Stomach (tissue), 9 donors: ENCODE data around the gene GOLGB1. TPM values are rescaled to one million over a fixed set of nuclear protein-coding genes. Genes with fewer than 3 reads are reported as not detected.

Experiments
- DNase-seq, 2 donors: peaks; one replicate each; pipeline versions ENCODE4 v3.0.0 to v3.0.0-alpha.2; 2013 to 2019
- H3K27ac ChIP-seq, 5 donors: fragments of 200-600 bp in 4 of 5; sonication (generic) in 4 of 5; one replicate each; pipeline ENCODE4 v1.5.1; 2013 to 2019; ENCODE audit warnings: mild to moderate bottlenecking in 1 of 5, moderate library complexity in 1 of 5
- H3K27me3 ChIP-seq, 3 donors: fragments of 200-600 bp; sonication (generic); one replicate each; pipeline ENCODE4 v1.5.1; 2017 to 2019; ENCODE audit warnings: mixed run types in 1 of 3
- H3K36me3 ChIP-seq, 4 donors: fragments of 200-600 bp; sonication (generic); 1 replicate in 3 of 4; 2 replicates in 1 of 4; pipeline ENCODE4 v1.5.1; 2016 to 2019
- H3K4me1 ChIP-seq, 4 donors: fragments of 200-600 bp; sonication (generic); one replicate each; pipeline ENCODE4 v1.5.1; 2016 to 2019
- H3K4me3 ChIP-seq, 4 donors: fragments of 200-600 bp; sonication (generic) in 3 of 4; one replicate each; pipeline ENCODE4 v1.5.1; 2016 to 2019; ENCODE audit warnings: mild to moderate bottlenecking in 1 of 4
- H3K9me3 ChIP-seq, 4 donors: fragments of 200-600 bp; sonication (generic); one replicate each; pipeline ENCODE4 v1.5.1; 2016 to 2019
- EP300 ChIP-seq: sonication (generic); formaldehyde crosslinking; IDR thresholded peaks from one replicate; pipeline ENCODE4 v1.6.1; 2017; ENCODE audit warnings: antibody characterized with exemption
- POLR2A ChIP-seq, 4 donors: fragments of 450-650 bp; IDR thresholded peaks; one replicate each; pipeline ENCODE4 v1.6.1; 2016; ENCODE audit warnings: antibody characterized with exemption in 4 of 4, control low read depth in 2 of 4, mild to moderate bottlenecking in 1 of 4, moderate library complexity in 1 of 4
- POLR2AphosphoS5 ChIP-seq, 3 donors: sonication (generic); formaldehyde crosslinking; IDR thresholded peaks; one replicate each; pipeline ENCODE4 v1.6.1; 2016; ENCODE audit warnings: antibody characterized with exemption in 3 of 3
- WGBS, 5 donors: extraction: QIAGEN DNeasy Blood & Tissue Kit in 3 of 5; methylation state at CpG; one replicate each; pipeline versions ENCODE4 v1.1.5 to v1.1.7; 2013 to 2018; 5-methylcytosine and 5-hydroxymethylcytosine counted together
- intact Hi-C: fragments of 100-400 bp; cut with DNase I; formaldehyde crosslinking; loops from one replicate; pipeline ENCODE4 v1.15.1; 2023; ENCODE audit warnings: low total_unique reads
- polyA plus RNA-seq, 3 donors: library from polyadenylated mRNA; stranded (reverse); fragments of 200-250 nt; gene quantifications; one replicate each; pipeline ENCODE4 v1.2.3, GENCODE V29; 2013
- total RNA-seq, 5 donors: library from RNA; depleted of rRNA; stranded (reverse); fragments of >200 nt; gene quantifications; one replicate each; pipeline versions ENCODE4 v1.1.0 to v1.2.3, GENCODE V29; 2014 to 2016
- TF ChIP-seq, protein P1 (sequence below), 7 experiments: fragments of 450-650 bp in 4 of 7; fragments of 200-600 bp in 3 of 7; sonication (generic) in 3 of 7; IDR thresholded peaks; one replicate each; pipeline ENCODE4 v1.5.1; 2016 to 2019; ENCODE audit warnings: antibody characterized with exemption in 7 of 7, control low read depth in 2 of 7, mild to moderate bottlenecking in 1 of 7
- donor health status: healthy with polysubstance abuse.
- donor health status: Bipolar disorder and iron deficiency.
- donor health status: healthy.

GOLGB1 gene
- total and polyA plus RNA-seq, 8 donors: 6.7 to 81.1 (median 56.2) TPM

DNA sequence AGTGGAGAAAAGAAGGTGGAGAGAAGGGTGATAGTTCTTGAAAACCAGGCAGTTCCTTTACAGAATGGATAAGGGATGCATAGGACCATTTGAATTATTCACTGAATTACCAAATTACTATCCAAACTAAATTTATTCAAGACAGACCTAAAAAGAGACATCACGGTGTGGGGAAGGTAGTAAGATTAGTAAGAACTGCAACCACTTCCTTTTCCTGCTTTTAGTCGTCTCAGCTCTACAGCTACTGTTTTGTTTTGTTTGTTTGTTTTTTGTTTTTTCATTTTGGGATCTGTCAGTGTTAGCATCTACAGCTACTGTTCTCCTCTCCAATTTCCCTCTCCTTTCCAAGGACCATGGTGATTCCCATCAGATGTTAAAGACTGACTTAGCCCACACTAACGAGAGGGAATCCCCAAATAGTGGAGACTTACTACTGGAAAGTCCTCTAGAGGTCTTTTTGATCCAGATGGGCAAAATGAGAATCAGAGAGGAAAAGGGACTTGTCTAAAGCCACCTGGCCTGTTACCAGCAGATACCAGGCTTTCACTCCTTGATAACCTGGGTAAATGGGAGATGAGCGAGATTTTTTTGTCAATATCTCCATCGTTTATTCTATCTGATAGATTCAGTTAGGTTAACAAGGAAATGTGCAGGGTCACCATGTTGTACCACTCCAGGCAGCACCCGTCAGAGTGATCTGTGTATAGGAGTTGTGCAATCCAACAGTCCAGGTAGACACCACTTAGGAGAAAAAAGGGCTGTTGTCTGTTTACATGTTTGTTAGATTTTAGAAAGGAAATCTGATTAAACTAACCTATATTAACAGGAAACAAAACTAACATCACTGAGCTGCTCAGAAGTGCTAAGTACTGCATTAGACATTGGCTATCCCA, 94.8 kb downstream of the GOLGB1 start:
- no peaks in the 10 kb centered on the region for H3K9me3 ChIP-seq
- WGBS, 5 donors: 72 to 77% (median 75%) methylated on average over 6 of the region's 6 CpGs
- H3K4me1 ChIP-seq: peaks cover 0 to 25% (median 0%) of the 10 kb centered on the region in 4 donors
- TF ChIP-seq POLR2AphosphoS5 (IDR thresholded peaks at IDR 0.05) (no peak), POLR2A (IDR thresholded peaks at IDR 0.05) (no peak), EP300 (no peak)
- TF ChIP-seq, protein P1, sequence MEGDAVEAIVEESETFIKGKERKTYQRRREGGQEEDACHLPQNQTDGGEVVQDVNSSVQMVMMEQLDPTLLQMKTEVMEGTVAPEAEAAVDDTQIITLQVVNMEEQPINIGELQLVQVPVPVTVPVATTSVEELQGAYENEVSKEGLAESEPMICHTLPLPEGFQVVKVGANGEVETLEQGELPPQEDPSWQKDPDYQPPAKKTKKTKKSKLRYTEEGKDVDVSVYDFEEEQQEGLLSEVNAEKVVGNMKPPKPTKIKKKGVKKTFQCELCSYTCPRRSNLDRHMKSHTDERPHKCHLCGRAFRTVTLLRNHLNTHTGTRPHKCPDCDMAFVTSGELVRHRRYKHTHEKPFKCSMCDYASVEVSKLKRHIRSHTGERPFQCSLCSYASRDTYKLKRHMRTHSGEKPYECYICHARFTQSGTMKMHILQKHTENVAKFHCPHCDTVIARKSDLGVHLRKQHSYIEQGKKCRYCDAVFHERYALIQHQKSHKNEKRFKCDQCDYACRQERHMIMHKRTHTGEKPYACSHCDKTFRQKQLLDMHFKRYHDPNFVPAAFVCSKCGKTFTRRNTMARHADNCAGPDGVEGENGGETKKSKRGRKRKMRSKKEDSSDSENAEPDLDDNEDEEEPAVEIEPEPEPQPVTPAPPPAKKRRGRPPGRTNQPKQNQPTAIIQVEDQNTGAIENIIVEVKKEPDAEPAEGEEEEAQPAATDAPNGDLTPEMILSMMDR (IDR thresholded peaks at IDR 0.05): no peak
- H3K4me3 ChIP-seq: no peak overlapping the region
- peak overlapping the region in 1 of 5 donors; percentile 49 for H3K27ac ChIP-seq
- H3K36me3 ChIP-seq: peaks cover 0 to 11% (median 0%) of the 10 kb centered on the region in 4 donors
- DNase-seq: no peak
- H3K27me3 ChIP-seq: no peaks in the 10 kb centered on the region
- intact Hi-C loops: no loop called here

DNA sequence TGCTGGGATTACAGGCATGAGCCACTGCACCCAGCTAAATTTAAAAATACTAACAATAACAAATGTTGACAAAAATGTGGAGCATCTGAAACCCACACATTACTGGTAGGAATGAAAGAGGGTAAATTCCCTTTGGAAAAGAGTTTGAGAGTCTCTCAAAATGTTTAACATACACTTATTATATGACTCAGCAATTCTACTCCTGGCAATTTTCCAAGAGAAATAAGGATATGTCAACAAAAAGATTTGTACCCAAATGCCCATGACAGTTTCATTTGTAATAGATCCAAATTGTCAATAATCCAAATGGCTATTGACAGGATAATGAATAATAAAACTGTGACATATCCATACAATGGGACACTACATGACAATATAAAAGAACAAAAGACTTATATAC, 97.9 kb downstream of the GOLGB1 start:
- no peaks in the 10 kb centered on the region for H3K9me3 ChIP-seq
- intact Hi-C loops: no loop called here

DNA sequence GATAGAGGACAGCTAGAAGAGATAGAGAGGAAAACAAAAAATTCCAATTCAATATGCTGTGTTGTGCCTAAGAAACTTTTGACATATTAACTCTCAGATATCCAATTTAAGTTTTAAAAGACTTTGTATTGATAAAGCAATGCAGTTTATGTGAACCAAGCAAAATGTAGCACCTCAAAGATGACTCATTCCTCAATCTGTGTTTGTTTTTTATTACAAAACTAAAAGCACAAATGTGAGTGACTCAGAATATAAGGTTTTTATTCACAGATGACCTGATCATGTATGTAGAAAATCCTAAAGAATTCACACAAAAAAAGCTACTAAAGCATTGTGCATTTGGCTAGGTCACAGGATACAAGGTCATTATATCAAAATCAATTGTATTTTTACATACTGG, 99.9 kb downstream of the GOLGB1 start:
- H3K36me3 ChIP-seq: peaks cover 0 to 13% (median 4%) of the 10 kb centered on the region in 4 donors
- TF ChIP-seq POLR2A (IDR thresholded peaks at IDR 0.05) (no peak), EP300 (no peak)
- no peak for DNase-seq
- no peak overlapping the region for H3K27ac ChIP-seq
- no peaks in the 10 kb centered on the region for H3K27me3 ChIP-seq
- H3K4me1 ChIP-seq: peaks cover 0 to 8% (median 2%) of the 10 kb centered on the region in 4 donors
- H3K9me3 ChIP-seq: no peaks in the 10 kb centered on the region
- intact Hi-C loops: no loop called here
- H3K4me3 ChIP-seq: no peak overlapping the region

More for the DNA sequence above, 97.9 kb downstream of the GOLGB1 start:
- H3K27ac ChIP-seq: no peak overlapping the region
- TF ChIP-seq POLR2A (IDR thresholded peaks at IDR 0.05) (no peak), EP300 (no peak), POLR2AphosphoS5 (IDR thresholded peaks at IDR 0.05) (no peak)
- TF ChIP-seq, protein P1 (IDR thresholded peaks at IDR 0.05): no peak
- peaks cover 0 to 10% (median 2%) of the 10 kb centered on the region in 4 donors for H3K4me1 ChIP-seq
- H3K4me3 ChIP-seq: no peak overlapping the region
- H3K27me3 ChIP-seq: no peaks in the 10 kb centered on the region
- DNase-seq: no peak
- H3K36me3 ChIP-seq: peaks cover 0 to 11% (median 0%) of the 10 kb centered on the region in 4 donors

DNA sequence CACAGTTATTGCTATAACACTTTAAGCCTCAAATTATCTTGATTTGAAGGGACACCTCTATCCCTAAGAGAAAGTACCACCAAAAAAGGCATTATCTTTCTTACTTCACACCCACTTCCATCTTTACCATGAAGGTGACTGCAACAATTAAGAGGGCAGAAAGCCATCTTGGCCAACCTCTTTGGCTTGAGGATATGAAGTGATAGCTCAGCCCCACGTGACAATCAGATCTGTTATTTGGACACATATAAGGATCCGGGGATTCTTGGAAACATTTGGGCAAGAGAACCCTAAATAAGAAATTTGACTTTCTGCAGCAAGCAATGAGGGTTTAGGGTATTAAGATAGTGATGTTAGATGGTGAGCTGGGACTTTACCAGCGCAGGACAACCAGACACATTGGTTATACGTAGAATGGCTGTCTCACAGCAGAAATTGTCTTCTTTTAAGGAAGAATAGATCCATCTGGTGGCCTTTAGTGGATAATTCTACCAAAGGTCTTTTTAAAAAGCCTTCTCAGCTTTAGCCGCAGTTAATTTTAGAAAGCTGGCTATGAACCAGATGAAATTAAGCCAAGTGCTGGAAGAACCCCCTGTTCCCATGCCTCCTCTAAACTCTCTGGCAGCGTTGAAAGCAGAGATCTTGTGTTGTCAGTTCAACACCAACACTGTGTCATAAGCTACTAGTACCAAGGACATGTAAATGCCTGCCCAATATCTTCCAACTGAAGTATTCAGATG, 101.2 kb downstream of the GOLGB1 start:
- H3K36me3 ChIP-seq: peaks cover 0 to 25% (median 12%) of the 10 kb centered on the region in 4 donors
- H3K9me3 ChIP-seq: no peaks in the 10 kb centered on the region
- TF ChIP-seq POLR2AphosphoS5 (IDR thresholded peaks at IDR 0.05) (peak in 1 of 3 donors; percentile 48), EP300 (no peak), POLR2A (IDR thresholded peaks at IDR 0.05) (no peak)
- TF ChIP-seq, protein P1 (IDR thresholded peaks at IDR 0.05): no peak
- H3K4me3 ChIP-seq: no peak overlapping the region
- intact Hi-C loops: no loop called here
- 60 to 81% (median 70%) methylated on average over 6 of the region's 6 CpGs for WGBS, 5 donors
- H3K4me1 ChIP-seq: peaks cover 0 to 6% (median 2%) of the 10 kb centered on the region in 4 donors
- no peaks in the 10 kb centered on the region for H3K27me3 ChIP-seq
- peak overlapping the region in 1 of 5 donors; percentile 21 for H3K27ac ChIP-seq
- peak in 1 of 2 donors; percentile 23 for DNase-seq
